Measurements from ENCODE around the gene BAIAP2. TPM values are rescaled to one million over a fixed set of nuclear protein-coding genes. Genes with fewer than 3 reads are reported as not detected.

Gene BAIAP2
- total and polyA plus RNA-seq, 2 of the 13 experiments (the other 11 are each of a cell fraction or from before 2014, with no cell fraction given): 22.5 to 24.0 TPM

GRCh38 chr17:81164371-81165245 lies 129.7 kb downstream of the BAIAP2 start (continued):
- TF ChIP-seq SP140L (CRISPR knock-in tag; IDR thresholded peaks at IDR 0.05; ENCODE audit: borderline replicate concordance) (no peak), AHR (CRISPR knock-in tag; IDR thresholded peaks at IDR 0.05) (peak; percentile 32; the same call in 1 of the 2 replicates), PTBP1 (IDR thresholded peaks at IDR 0.05; ENCODE audit: low read depth, low read length, poor library complexity, severe bottlenecking) (no peak), GMEB2 (CRISPR knock-in tag; IDR thresholded peaks at IDR 0.05; ENCODE audit: low read depth) (no peak; the same call in 1 of the 2 replicates), GATAD2A (CRISPR knock-in tag; IDR thresholded peaks at IDR 0.05) (0 out of 2 replicates have a peak, but pooled peaks have one; percentile 37), SRSF9 (IDR thresholded peaks at IDR 0.05; ENCODE audit: borderline replicate concordance, insufficient read depth, low read depth, low read length, poor library complexity, severe bottlenecking) (no peak), RFX5 (IDR thresholded peaks at IDR 0.05; ENCODE audit: low read depth, low read length) (0 out of 2 replicates have a peak, but pooled peaks have one; percentile 2), ZNF317 (CRISPR knock-in tag; IDR thresholded peaks at IDR 0.05) (peak; percentile 55; the same call in 1 of the 2 replicates), PRPF4 (IDR thresholded peaks at IDR 0.05; ENCODE audit: low read depth, low read length, poor library complexity, severe bottlenecking) (no peak), DPF2 (CRISPR knock-in tag; IDR thresholded peaks at IDR 0.05; ENCODE audit: borderline replicate concordance, low read depth) (peak; percentile 54; the same call in 1 of the 2 replicates), CSRNP2 (CRISPR knock-in tag; conservative IDR thresholded peaks at IDR 0.05; ENCODE audit: low read depth) (no peak), MAFK (conservative IDR thresholded peaks at IDR 0.05 in 1 of 2, IDR thresholded peaks at IDR 0.05 in 1 of 2; ENCODE audit: low read length in 2 of 2) (no peak), SNRNP70 (IDR thresholded peaks at IDR 0.05; ENCODE audit: low read depth, low read length) (no peak), ZNF484 (CRISPR knock-in tag; IDR thresholded peaks at IDR 0.05; ENCODE audit: borderline replicate concordance, low read depth) (0 out of 2 replicates have a peak, but pooled peaks have one; percentile 51), FOXA3 (CRISPR knock-in tag; IDR thresholded peaks at IDR 0.05) (0 out of 2 replicates have a peak, but pooled peaks have one; percentile 8), ATRX (CRISPR knock-in tag; IDR thresholded peaks at IDR 0.05; ENCODE audit: borderline replicate concordance) (no peak), MTA1 (CRISPR knock-in tag; IDR thresholded peaks at IDR 0.05; ENCODE audit: borderline replicate concordance) (peak; percentile 71), FLYWCH1 (CRISPR knock-in tag; IDR thresholded peaks at IDR 0.05) (no peak), ZBTB42 (CRISPR knock-in tag; IDR thresholded peaks at IDR 0.05) (no peak), ZNF879 (CRISPR knock-in tag; IDR thresholded peaks at IDR 0.05) (no peak), ZNF333 (CRISPR knock-in tag; IDR thresholded peaks at IDR 0.05; ENCODE audit: borderline replicate concordance) (peak; percentile 10; the same call in 1 of the 2 replicates), KDM3A (CRISPR knock-in tag; IDR thresholded peaks at IDR 0.05; ENCODE audit: low read depth) (no peak)
- TF ChIP-seq, protein P1, sequence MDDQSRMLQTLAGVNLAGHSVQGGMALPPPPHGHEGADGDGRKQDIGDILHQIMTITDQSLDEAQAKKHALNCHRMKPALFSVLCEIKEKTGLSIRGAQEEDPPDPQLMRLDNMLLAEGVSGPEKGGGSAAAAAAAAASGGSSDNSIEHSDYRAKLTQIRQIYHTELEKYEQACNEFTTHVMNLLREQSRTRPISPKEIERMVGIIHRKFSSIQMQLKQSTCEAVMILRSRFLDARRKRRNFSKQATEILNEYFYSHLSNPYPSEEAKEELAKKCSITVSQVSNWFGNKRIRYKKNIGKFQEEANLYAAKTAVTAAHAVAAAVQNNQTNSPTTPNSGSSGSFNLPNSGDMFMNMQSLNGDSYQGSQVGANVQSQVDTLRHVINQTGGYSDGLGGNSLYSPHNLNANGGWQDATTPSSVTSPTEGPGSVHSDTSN (CRISPR knock-in tag; IDR thresholded peaks at IDR 0.05; ENCODE audit: borderline replicate concordance): no peak
